Measurements from ENCODE around the gene SNAPC1. TPM values are rescaled to one million over a fixed set of nuclear protein-coding genes. Genes with fewer than 3 reads are reported as not detected.

SNAPC1 gene
- total RNA-seq, 1 experiment from 2014 or later: 8.6 TPM

DNA sequence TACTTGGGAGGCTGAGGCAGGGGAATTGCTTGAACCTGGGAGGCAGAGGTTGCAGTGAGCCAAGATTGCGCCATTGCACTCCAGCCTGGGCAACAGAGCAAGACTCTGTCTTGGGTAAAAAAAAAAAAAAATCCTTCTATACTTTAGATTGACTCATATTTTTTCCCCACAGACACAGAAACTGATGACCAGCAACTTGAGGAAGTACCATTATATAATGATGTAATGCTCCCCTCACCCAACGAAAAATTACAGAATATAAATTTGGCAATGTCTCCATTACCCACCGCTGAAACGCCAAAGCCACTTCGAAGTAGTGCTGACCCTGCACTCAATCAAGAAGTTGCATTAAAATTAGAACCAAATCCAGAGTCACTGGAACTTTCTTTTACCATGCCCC is 24.3 kb upstream of the SNAPC1 start:
- no peaks in the 10 kb centered on the region for H3K4me1 ChIP-seq (ENCODE audit: control insufficient read depth, insufficient read depth, low read length)
- CTCF ChIA-PET: no interaction called here
- ATAC-seq: no peak
- POLR2A ChIA-PET: no interaction called here
- intact Hi-C loops (cut with micrococcal nuclease; ENCODE audit: unreplicated experiment) (no loop called here), in situ Hi-C loops (cut with HindIII; ENCODE audit: low pct_unique_long_range_greater_than_20kb, low sequenced_read_pairs) (no loop called here)
- no peak for DNase-seq (ENCODE audit: low read depth, low spot score)
- no peaks in the 10 kb centered on the region for H3K27me3 ChIP-seq (ENCODE audit: control insufficient read depth, insufficient read depth, low read length)
- H3K27ac ChIP-seq (ENCODE audit: low read length): no peak overlapping the region
- H3K9me3 ChIP-seq (ENCODE audit: control insufficient read depth, insufficient read depth, low read depth, low read length): no peaks in the 10 kb centered on the region
- no peak overlapping the region for H3K4me3 ChIP-seq (ENCODE audit: low read depth in 2 of 2, low read length in 2 of 2)
- H3K36me3 ChIP-seq (ENCODE audit: control insufficient read depth, insufficient read depth, low read length): peaks cover 25% of the 10 kb centered on the region
- BruUV-seq (replicated peaks): no TSS peak
- no peak for TF ChIP-seq SIN3A (IDR thresholded peaks at IDR 0.05; ENCODE audit: borderline replicate concordance, insufficient read depth, low read depth, low read length)
- TF ChIP-seq REST (IDR thresholded peaks at IDR 0.05; ENCODE audit: insufficient read depth in 1 of 2, low read depth in 2 of 2, low read length in 1 of 2): no peak
- TF ChIP-seq TCF7L2 (IDR thresholded peaks at IDR 0.05; ENCODE audit: low read depth, low read length): no peak
- TF ChIP-seq POLR2AphosphoS5 (IDR thresholded peaks at IDR 0.05; ENCODE audit: low read depth, low read length): no peak
- TF ChIP-seq CTCF (IDR thresholded peaks at IDR 0.05): no peak

DNA sequence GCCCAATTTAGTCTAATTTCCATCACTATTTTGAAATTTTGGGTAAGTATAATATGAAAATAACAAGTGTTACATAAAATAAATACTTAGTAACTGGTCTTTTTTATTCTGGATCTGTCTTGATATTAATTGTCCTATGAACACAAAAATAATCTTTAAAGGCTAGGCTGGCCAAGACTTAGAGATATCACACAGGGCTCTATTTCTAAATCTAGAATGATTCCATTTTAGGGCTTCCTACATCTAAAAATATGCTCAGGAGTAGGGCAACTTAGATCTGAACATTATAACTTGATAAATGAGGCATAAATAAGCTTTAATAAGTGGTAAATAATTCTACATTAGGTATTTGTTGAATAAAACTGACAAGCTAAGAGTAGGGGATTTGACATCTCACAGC is 23.1 kb upstream of the SNAPC1 start:
- in situ Hi-C loops (cut with HindIII; ENCODE audit: low pct_unique_long_range_greater_than_20kb, low sequenced_read_pairs) (no loop called here), intact Hi-C loops (cut with micrococcal nuclease; ENCODE audit: unreplicated experiment) (no loop called here)
- no peak for DNase-seq (ENCODE audit: low read depth, low spot score)
- H3K4me1 ChIP-seq (ENCODE audit: control insufficient read depth, insufficient read depth, low read length): no peaks in the 10 kb centered on the region
- no peaks in the 10 kb centered on the region for H3K9me3 ChIP-seq (ENCODE audit: control insufficient read depth, insufficient read depth, low read depth, low read length)
- no peak for ATAC-seq
- no peak overlapping the region for H3K4me3 ChIP-seq (ENCODE audit: low read depth in 2 of 2, low read length in 2 of 2)
- H3K27me3 ChIP-seq (ENCODE audit: control insufficient read depth, insufficient read depth, low read length): no peaks in the 10 kb centered on the region
- CTCF ChIA-PET: no interaction called here
- TF ChIP-seq REST (IDR thresholded peaks at IDR 0.05; ENCODE audit: insufficient read depth in 1 of 2, low read depth in 2 of 2, low read length in 1 of 2) (no peak), SIN3A (IDR thresholded peaks at IDR 0.05; ENCODE audit: borderline replicate concordance, insufficient read depth, low read depth, low read length) (no peak), POLR2AphosphoS5 (IDR thresholded peaks at IDR 0.05; ENCODE audit: low read depth, low read length) (no peak), TCF7L2 (IDR thresholded peaks at IDR 0.05; ENCODE audit: low read depth, low read length) (no peak), CTCF (IDR thresholded peaks at IDR 0.05) (no peak)
- no peak overlapping the region for H3K27ac ChIP-seq (ENCODE audit: low read length)
- TSS peak; percentile 35 for BruUV-seq (replicated peaks)
- peaks cover 17% of the 10 kb centered on the region for H3K36me3 ChIP-seq (ENCODE audit: control insufficient read depth, insufficient read depth, low read length)
- POLR2A ChIA-PET: no interaction called here
